DMS 273 treated with DMSO at 0.1 percent for 48 hours (cell line): Measurements from ENCODE around the gene ZNF862.
A peak's percentile ranks its signal among the peaks of the same experiment; 100 is the strongest.
"Not testable (repeated sequence)": the region's sequence is repeated elsewhere in the genome, so short reads cannot be mapped to it uniquely, and the experiment has no call there.

Source experiments
- DNase-seq: peaks from one replicate; lab custom pipeline; 2025; lab: John Stamatoyannopoulos, UW

The ZNF862 gene

DNA sequence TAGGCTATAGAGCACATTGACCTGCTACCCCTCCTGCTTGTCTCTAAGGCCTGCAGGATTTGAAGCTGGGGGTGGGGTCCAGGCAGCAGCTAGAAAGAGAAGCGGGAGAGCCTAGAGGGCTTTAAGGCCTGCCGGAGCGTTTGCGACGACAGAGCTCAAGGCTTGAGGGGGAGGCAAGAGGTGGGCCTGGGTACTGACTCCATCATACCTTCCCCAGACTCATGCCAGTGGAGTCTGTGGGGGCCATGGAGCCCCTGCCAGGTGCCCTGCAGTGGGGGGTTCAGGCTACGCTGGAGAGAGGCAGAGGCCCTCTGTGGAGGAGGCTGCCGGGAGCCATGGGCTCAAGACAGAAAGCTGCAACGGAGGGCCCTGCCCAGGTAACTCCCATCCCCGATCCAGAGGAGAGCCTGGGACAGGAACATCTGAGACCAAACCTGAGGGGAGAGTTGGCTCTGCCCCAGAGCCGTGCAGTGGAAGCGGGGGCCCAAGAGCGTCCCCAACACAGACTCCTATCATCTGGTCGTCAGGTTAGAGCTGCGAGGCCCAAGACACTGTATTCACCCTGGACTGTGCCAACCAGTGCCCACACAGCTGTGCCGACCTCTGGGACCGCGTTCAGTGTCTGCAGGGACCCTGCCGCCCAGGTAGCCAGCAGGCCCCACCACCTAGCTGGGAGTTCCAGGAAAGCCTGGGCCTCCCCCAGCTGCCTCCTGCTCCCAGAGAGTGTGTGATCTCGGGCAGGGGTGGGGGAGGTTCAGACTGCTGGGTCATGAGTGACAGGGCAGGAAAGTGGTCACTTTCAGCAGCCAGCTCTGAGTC is 13.2 kb upstream of the ZNF862 start:
- no peak for DNase-seq

DNA sequence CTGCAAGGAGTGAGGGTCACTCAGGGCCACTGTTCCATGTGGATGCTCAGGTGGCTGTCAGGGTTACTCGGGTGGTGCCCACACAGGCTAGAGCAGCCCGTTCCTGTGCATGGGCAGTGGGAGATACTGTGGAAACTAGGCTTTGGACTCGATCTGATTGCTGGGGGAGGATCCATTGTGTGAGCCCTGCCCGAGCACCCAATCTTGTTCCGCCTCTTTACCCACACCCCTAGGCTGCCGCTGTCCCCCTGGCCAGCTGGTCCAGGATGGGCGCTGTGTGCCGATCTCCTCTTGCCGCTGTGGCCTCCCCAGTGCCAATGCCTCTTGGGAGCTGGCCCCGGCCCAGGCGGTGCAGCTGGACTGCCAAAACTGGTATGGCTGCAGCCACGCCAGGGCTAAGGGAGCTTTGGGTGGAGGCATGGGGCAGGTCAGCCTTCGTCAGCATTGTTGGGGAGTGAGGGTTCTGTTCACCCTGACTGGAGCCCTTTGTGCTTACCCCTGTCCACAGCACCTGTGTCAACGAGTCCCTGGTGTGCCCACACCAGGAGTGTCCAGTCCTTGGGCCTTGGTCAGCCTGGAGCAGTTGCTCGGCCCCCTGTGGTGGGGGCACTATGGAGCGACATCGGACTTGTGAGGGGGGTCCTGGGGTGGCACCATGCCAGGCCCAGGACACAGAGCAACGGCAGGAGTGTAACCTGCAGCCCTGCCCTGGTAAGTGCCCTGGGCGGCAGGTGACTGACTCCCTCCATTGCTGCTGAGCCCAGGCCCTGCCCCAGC is 12.4 kb upstream of the ZNF862 start:
- DNase-seq = no peak

GRCh38 chr7:149826344-149827088 is 11.7 kb upstream of the ZNF862 start:
- DNase-seq = no peak

GRCh38 chr7:149827089-149827981 is 10.8 kb upstream of the ZNF862 start:
- DNase-seq = peak; percentile 14

GRCh38 chr7:149828357-149829309 is 9.5 kb upstream of the ZNF862 start:
- DNase-seq = no peak

DNA sequence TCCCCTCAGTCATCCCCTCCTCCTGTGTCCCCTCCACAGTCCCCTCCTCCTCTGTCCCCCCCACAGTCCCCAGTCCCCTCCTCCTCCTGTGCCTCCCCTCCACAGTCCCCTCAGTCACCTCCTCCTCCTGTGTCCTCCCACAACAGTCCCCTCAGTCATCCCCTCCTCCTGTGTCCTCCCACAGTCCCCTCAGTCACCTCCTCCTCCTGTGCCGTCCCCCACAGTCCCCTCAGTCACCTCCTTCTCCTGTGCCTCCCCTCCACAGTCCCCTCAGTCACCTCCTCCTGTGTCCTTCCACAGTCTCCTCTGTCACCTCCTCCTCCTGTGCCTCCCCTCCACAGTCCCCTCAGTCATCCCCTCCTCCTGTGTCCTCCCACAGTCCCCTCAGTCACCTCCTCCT is 7.6 kb upstream of the ZNF862 start:
- not testable (repeated sequence) for DNase-seq

- no peak for DNase-seq
These were observed 7.0 kb upstream of the ZNF862 start for GRCh38 chr7:149830997-149831740.

DNA sequence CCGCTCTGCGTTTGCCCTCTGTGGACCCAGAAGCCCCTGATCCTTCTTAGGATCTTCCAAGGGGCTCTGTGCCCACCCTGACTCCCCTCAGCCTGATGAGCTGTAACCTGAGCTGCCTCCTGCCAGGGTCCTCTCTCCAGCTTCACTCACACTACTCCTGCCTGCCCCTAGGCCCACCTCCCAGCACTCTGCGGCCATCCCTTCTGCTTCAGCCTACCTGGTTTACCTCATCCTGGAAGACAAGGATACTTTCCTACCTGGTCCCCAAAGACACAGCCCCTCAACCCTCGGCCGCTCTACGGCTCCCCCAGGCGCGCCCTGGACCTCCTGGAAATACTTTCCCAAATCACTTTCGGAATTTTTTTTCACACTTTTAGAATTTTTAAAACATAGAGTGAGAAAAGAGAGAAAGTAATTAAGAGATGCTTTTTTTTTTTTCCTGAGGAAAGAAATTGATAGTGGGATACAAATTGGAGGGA is 6.4 kb upstream of the ZNF862 start:
- no peak for DNase-seq

- DNase-seq = no peak
These were observed 5.7 kb upstream of the ZNF862 start for GRCh38 chr7:149832332-149833041.

DNA sequence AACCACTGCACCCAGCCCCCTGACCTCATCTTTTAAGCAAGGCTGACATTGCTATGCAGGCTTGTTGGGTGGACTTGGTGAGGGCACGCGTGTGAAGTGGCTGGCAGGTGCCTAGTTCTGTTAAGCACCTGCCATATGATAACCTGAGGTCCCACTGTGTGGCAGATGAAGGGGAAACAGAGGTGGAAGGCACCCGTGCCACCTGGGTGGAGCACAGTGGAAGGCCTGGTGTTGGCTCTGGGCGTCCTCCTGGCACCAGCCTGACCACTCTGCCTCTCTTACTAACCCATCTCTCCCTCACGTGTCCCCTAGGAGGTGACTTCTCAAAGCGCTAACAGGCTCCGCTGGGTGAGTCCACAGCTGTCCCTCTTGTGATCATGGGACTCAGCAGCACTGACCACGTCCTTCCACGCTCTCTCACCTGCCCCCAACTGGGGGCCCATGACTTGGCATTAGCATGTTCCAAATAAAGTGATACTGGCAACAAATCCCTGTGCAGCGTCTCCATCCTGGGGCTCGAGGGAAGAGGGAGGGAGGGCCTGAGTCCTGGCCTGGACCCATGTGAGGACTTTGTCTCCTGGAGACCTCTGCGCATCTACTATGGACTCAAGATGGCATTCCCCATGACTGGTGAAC is 4.6 kb upstream of the ZNF862 start:
- DNase-seq = no peak

DNA sequence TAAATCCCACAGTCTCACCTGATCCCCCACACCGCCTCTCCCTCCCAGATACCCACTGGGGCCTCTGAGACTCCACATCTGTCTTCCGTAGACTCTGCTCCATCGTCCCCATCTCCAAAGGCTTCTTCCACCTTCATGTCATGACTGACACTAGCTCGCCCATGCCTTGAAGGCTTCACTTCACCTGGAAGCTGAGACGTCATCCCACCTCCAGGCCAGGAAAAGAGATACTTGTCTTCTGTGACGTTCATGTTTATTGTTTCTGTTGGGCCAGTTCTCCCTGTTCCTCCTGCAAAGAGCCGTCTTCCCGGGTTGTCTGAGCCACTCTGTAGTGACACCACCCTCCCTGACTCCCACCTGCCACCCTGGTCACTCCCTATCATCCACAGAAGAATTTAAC is 3.6 kb upstream of the ZNF862 start:
- no peak for DNase-seq

- no peak for DNase-seq
These were observed 1.7 kb upstream of the ZNF862 start for GRCh38 chr7:149836434-149836833.

- no peak for DNase-seq
These were observed 481 bp upstream of the ZNF862 start for GRCh38 chr7:149837564-149838223.

DNA sequence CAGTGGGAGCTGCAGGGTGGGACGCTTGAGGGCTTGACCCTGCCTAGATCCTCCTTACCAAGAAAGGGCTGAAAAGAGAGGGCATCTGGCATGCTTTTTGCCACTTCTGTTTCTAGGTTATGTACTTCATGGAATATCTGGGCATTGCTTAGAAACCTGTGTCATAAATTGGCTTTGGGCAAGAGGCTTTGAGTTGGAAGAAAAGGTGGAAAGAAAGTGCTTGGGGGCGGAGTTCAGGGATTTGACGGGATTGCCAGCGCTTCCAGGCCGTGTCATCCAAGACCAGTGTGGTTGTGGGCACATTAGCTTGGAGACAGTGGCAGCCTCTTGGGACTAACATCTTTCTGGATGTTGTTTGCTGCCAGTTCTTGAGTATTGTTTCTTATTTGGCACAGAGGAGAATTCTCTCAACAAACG is 825 bp downstream of the ZNF862 start:
- DNase-seq = no peak

GRCh38 chr7:149839933-149840332 is 1.8 kb downstream of the ZNF862 start:
- no peak for DNase-seq

DNA sequence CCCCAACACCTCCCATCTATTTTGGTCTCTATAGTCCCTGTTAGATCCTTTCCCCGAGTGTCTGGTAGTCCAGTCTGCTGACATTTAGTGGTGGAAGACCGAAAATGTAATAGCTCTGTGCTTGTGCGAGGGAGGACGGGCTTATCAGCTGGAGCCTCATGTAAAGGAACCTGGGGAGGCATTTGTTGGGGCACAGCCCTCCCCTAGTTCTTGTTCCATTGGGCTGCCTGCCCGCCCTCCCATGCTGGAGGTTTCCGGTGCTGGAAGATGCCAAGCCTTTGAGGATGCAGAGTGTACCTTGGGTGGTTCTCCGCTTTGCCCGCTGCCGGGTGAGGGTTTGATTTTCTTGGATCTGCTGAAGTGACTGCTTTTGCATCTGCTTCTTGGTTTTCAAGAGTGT is 5.4 kb downstream of the ZNF862 start:
- no peak for DNase-seq

GRCh38 chr7:149844445-149844844 is 6.3 kb downstream of the ZNF862 start:
- DNase-seq = no peak
